GM23248 (cell line): ENCODE data around the gene NTF3. TPM values are rescaled to one million over a fixed set of nuclear protein-coding genes. Genes with fewer than 3 reads are reported as not detected.

Experiments used
- DNase-seq: peaks from one replicate; pipeline ENCODE4 v3.0.0-alpha.2; 2015
- H2AFZ ChIP-seq: fragments of 200-600 bp; sonication (generic); 2 replicates; pipeline ENCODE4 v1.6.1; 2016; ENCODE audit warnings: antibody characterized with exemption
- H3F3A ChIP-seq: fragments of 200-600 bp; sonication (generic); 2 replicates; pipeline ENCODE4 v1.6.1; 2016; ENCODE audit warnings: mild to moderate bottlenecking, antibody characterized with exemption, mixed run types; ENCODE audit not compliant: insufficient read depth
- H3K27ac ChIP-seq: fragments of 200-600 bp; sonication (generic); 2 replicates; pipeline ENCODE4 v1.5.1; 2016; ENCODE audit warnings: mild to moderate bottlenecking
- H3K27me3 ChIP-seq: fragments of 200-600 bp; sonication (generic); replicated peaks from 2 replicates; pipeline ENCODE4 v1.6.1; 2016; ENCODE audit warnings: mild to moderate bottlenecking; ENCODE audit not compliant: insufficient read depth
- H3K36me3 ChIP-seq: fragments of 200-600 bp; sonication (generic); 2 replicates; pipeline ENCODE4 v1.6.1; 2016; ENCODE audit warnings: low read depth, mild to moderate bottlenecking
- H3K4me1 ChIP-seq: fragments of 200-600 bp; sonication (generic); 2 replicates; pipeline ENCODE4 v1.6.1; 2016; ENCODE audit warnings: mild to moderate bottlenecking; ENCODE audit not compliant: insufficient read depth
- H3K4me2 ChIP-seq: fragments of 200-600 bp; sonication (generic); one replicate; pipeline ENCODE4 v1.6.1; 2016; ENCODE audit warnings: mild to moderate bottlenecking; ENCODE audit not compliant: unreplicated experiment
- H3K4me3 ChIP-seq: fragments of 200-600 bp; sonication (generic); 2 replicates; pipeline ENCODE4 v1.5.1; 2016; ENCODE audit warnings: mild to moderate bottlenecking
- H3K79me2 ChIP-seq: fragments of 200-600 bp; sonication (generic); 2 replicates; pipeline ENCODE4 v1.6.1; 2016; ENCODE audit warnings: mild to moderate bottlenecking; ENCODE audit not compliant: insufficient read depth
- H3K9ac ChIP-seq: fragments of 200-600 bp; sonication (generic); 2 replicates; pipeline ENCODE4 v1.6.1; 2016; ENCODE audit warnings: mild to moderate bottlenecking
- H3K9me2 ChIP-seq: fragments of 200-600 bp; sonication (generic); 2 replicates; pipeline ENCODE4 v1.6.1; 2016; ENCODE audit warnings: mixed run types, mild to moderate bottlenecking, moderate library complexity; ENCODE audit not compliant: insufficient read depth
- H3K9me3 ChIP-seq: fragments of 200-600 bp; sonication (generic); one replicate; pipeline ENCODE4 v1.6.1; 2017; ENCODE audit warnings: low read depth
- H4K20me1 ChIP-seq: fragments of 200-600 bp; sonication (generic); 2 replicates; pipeline ENCODE4 v1.6.0; 2016; ENCODE audit not compliant: insufficient read depth
- EZH2 ChIP-seq: fragments of 200-600 bp; sonication (generic); IDR thresholded peaks from 2 replicates; pipeline ENCODE4 v1.6.1; 2018; ENCODE audit warnings: antibody characterized with exemption, mild to moderate bottlenecking; ENCODE audit not compliant: insufficient read depth, poor library complexity, severe bottlenecking
- EZH2phosphoT487 ChIP-seq: fragments of 200-600 bp; sonication (generic); IDR thresholded peaks from 2 replicates; pipeline ENCODE4 v1.6.1; 2018; ENCODE audit warnings: antibody characterized with exemption, moderate library complexity, mild to moderate bottlenecking, low read depth; ENCODE audit not compliant: insufficient read depth
- WGBS, 2 experiments: methylation state at CpG; one replicate each; pipeline ENCODE4 v1.1.6; 2015 to 2017; ENCODE audit warnings: low lambda C conversion rate in 2 of 2, low coverage in 1 of 2; ENCODE audit errors: missing lambda C conversion rate in 2 of 2; 5-methylcytosine and 5-hydroxymethylcytosine counted together
- in situ Hi-C: fragments of 300-500 bp; cut with MboI; formaldehyde crosslinking; loops from 2 replicates; pipeline ENCODE4 v1.15.0; 2020
- polyA plus RNA-seq: library from polyadenylated mRNA; unstranded; fragments of >200 nt; fragmentation: Nextera tagmentation; extraction: Ambion mirVana; gene quantifications from 2 replicates; pipeline ENCODE4 v1.2.1, GENCODE V29; 2016
- total RNA-seq: library from RNA; depleted of rRNA; stranded (reverse); fragments of >200 nt; shearing (Covaris generic); gene quantifications from 2 replicates; pipeline ENCODE4 v1.2.3, GENCODE V29; 2014

Gene NTF3
- total and polyA plus RNA-seq, 2 experiments from 2014 or later = 4.8 to 6.0 TPM

DNA sequence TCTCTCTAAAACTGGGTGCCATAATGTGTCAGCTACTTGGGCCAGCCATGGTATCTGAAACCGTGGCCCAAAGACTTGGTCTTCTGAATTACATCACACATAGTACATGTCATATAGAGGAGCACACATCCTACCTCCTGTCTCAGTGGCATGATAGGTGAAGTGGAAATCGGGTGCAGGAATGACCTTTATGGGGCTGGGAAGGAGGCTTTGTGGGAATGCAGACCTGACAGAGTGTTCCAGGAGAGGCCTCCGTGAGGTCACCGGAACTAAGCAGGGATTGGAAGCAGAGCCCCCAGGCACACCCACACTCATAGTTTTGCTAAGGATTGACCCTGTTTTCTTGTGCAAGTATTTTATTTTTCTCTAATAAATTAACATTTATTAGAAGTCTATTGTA is 82.6 kb downstream of the NTF3 start:
- Histone ChIP-seq H3F3A (no peaks in the 10 kb centered on the region), H3K27ac (no peak overlapping the region), H3K79me2 (no peaks in the 10 kb centered on the region), H3K4me2 (no peak overlapping the region), H3K9me3 (no peaks in the 10 kb centered on the region), H3K36me3 (no peaks in the 10 kb centered on the region), H3K27me3 (no peaks in the 10 kb centered on the region), H2AFZ (no peak overlapping the region), H4K20me1 (no peaks in the 10 kb centered on the region), H3K9me2 (no peaks in the 10 kb centered on the region), H3K4me3 (no peak overlapping the region), H3K9ac (no peak overlapping the region), H3K4me1 (no peaks in the 10 kb centered on the region)
- TF ChIP-seq EZH2phosphoT487 = no peak
- TF ChIP-seq EZH2 = no peak
- WGBS, 2 experiments = 85 to 87% methylated on average over 4 of the region's 4 CpGs
- in situ Hi-C loops = no loop called here
- no peak for DNase-seq

GRCh38 chr12:5515458-5515857 is 83.5 kb downstream of the NTF3 start:
- H3K27ac ChIP-seq = no peak overlapping the region
- H4K20me1 ChIP-seq = no peaks in the 10 kb centered on the region
- TF ChIP-seq EZH2 (no peak), EZH2phosphoT487 (no peak)
- no peaks in the 10 kb centered on the region for H3K4me1 ChIP-seq
- no peak overlapping the region for H3K9ac ChIP-seq
- H3K9me2 ChIP-seq = no peaks in the 10 kb centered on the region
- no peak overlapping the region for H3K4me2 ChIP-seq
- no peak overlapping the region for H3K4me3 ChIP-seq
- no peaks in the 10 kb centered on the region for H3K27me3 ChIP-seq
- DNase-seq = no peak
- no peaks in the 10 kb centered on the region for H3K79me2 ChIP-seq
- H3F3A ChIP-seq = no peaks in the 10 kb centered on the region
- in situ Hi-C loops = no loop called here
- no peak overlapping the region for H2AFZ ChIP-seq
- no peaks in the 10 kb centered on the region for H3K9me3 ChIP-seq
- no peaks in the 10 kb centered on the region for H3K36me3 ChIP-seq
- 96 to 97% methylated on average over 1 of the region's 1 CpG for WGBS, 2 experiments

GRCh38 chr12:5516371-5517241 is 84.7 kb downstream of the NTF3 start:
- 70 to 72% methylated on average over 8 of the region's 8 CpGs for WGBS, 2 experiments
- no peak overlapping the region for H3K27ac ChIP-seq
- H3K4me3 ChIP-seq = no peak overlapping the region
- no peak for DNase-seq
- no peaks in the 10 kb centered on the region for H3K36me3 ChIP-seq
- H3F3A ChIP-seq = no peaks in the 10 kb centered on the region
- no peaks in the 10 kb centered on the region for H3K9me2 ChIP-seq
- H3K27me3 ChIP-seq = no peaks in the 10 kb centered on the region
- in situ Hi-C loops = no loop called here
- H2AFZ ChIP-seq = no peak overlapping the region
- TF ChIP-seq EZH2phosphoT487 (no peak), EZH2 (no peak)
- H3K9ac ChIP-seq = no peak overlapping the region
- H3K4me1 ChIP-seq = no peaks in the 10 kb centered on the region
- H3K79me2 ChIP-seq = no peaks in the 10 kb centered on the region
- no peak overlapping the region for H3K4me2 ChIP-seq
- no peaks in the 10 kb centered on the region for H3K9me3 ChIP-seq
- H4K20me1 ChIP-seq = no peaks in the 10 kb centered on the region

GRCh38 chr12:5518584-5519365 is 86.9 kb downstream of the NTF3 start:
- 79 to 81% methylated on average over 8 of the region's 8 CpGs for WGBS, 2 experiments

More at GRCh38 chr12:5518584-5519365, 86.9 kb downstream of the NTF3 start:
- no peaks in the 10 kb centered on the region for H3K4me1 ChIP-seq
- no peaks in the 10 kb centered on the region for H3K36me3 ChIP-seq
- H3K79me2 ChIP-seq = no peaks in the 10 kb centered on the region
- no peaks in the 10 kb centered on the region for H4K20me1 ChIP-seq
- H3K27me3 ChIP-seq = no peaks in the 10 kb centered on the region
- DNase-seq = no peak
- H3K9me3 ChIP-seq = no peaks in the 10 kb centered on the region
- no peak overlapping the region for H2AFZ ChIP-seq
- no peak overlapping the region for H3K9ac ChIP-seq
- H3F3A ChIP-seq = no peaks in the 10 kb centered on the region
- no peak overlapping the region for H3K4me3 ChIP-seq
- in situ Hi-C loops = no loop called here
- H3K27ac ChIP-seq = no peak overlapping the region
- no peak for TF ChIP-seq EZH2phosphoT487
- no peak for TF ChIP-seq EZH2
- H3K4me2 ChIP-seq = no peak overlapping the region
- H3K9me2 ChIP-seq = no peaks in the 10 kb centered on the region
